LoVo (cell line): ENCODE measurements around the gene DDIAS.
"Not testable (repeated sequence)": the region's sequence is repeated elsewhere in the genome, so short reads cannot be mapped to it uniquely, and the experiment has no call there.

ENCODE experiments used
- DNase-seq: peaks from one replicate; pipeline ENCODE4 v3.0.0-alpha.2; 2016; ENCODE audit warnings: low spot score

Gene DDIAS

DNA sequence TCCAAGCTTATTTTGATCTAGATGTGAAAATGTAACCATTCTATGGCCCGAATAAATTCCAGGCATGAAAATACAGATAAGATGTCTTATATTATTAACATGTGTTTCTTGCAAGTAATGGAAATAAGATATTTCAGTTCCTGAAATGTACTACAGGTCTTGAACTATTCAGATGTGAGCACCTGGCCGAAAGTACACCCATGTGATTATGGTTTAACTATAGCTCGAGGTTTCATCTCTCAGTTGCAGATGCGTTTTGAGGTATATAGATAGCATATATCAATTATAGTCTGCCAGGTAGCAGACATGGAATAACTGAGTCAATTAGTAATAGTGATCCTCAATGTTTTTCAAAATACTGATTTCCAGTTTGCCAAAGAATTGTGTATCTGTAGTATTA is 68.3 kb downstream of the DDIAS start:
- DNase-seq = no peak

DNA sequence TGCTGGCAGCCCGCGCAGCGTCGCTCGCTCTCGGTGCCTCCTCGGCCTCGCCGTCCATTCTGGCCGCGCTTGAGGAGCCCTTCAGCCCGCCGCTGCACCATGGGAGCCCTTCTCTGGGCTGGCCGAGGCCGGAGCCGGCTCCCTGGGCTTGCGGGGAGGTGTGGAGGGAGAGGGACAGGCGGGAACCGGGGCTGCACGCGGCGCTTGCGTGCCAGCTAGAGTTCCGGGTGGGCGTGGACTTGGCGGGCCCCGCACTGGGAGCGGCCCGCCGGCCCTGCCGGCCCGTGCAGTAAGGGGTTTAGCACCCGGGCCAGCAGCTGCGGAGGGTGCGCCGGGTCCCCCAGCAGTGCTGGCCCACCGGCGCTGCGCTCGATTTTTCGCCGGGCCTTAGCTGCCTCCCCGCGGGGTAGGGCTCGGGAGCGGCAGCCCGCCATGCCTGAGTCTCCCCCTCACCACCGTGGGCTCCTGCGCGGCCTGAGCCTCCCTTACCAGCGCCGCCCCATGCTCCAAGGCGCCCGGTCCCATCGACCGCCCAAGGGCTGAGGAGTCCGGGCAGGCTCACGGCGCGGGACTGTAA is 69.1 kb downstream of the DDIAS start:
- not testable (repeated sequence) for DNase-seq

DNA sequence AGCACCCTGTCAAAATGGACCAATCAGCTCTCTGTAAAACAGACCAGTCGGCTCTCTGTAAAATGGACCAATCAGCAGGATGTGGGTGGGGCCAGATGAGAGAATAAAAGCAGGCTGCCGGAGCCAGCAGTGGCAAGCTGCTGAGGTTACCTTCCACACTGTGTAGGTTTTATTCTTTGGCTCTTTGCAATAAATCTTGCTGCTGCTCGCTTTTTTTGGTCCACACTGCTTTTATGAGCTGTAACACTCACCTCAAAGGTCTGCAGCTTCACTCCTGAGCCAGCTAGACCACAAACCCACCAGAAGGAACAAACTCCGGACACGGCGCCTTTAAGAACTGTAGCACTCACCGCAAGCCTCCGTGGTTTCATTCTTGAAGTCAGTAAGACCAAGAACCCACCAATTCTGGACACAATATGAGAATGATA is 70.0 kb downstream of the DDIAS start:
- DNase-seq = not testable (repeated sequence)

DNA sequence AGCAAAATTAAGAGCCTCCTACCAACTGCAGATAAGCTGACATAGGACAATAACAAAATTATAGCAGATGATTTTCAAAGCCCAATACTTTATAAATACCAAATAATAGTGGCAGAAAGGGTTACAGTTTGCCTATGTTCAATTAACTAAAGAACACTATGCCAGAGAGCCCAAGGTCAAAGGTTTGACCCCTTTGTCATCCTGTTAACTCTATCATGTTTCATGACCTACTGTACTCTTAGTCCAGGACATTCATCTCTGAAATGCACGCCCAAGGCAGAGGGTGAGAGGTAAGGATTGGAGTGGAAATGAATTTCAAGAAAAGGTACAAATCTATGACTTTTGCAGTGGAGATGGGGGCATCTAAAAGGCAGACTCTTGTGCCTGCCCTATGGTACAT is 70.6 kb downstream of the DDIAS start:
- no peak for DNase-seq

DNA sequence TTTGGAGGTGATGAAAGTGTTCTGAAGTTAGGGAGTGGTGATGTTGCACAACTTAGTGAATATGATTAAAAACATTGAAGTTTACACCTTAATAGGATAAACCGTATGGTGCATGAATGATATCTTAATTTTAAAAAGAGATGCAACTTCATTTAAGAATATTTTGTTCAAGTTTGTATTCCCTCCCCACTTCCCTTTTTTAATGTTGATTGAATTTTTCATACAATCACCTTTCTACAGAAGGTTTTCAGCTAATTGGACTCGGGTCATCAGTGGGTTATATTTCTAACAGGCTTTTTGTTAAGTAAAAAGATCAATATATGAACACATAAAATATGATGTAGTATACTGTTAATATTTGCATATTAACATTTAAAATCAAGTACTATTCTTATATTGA is 72.6 kb downstream of the DDIAS start:
- no peak for DNase-seq

DNA sequence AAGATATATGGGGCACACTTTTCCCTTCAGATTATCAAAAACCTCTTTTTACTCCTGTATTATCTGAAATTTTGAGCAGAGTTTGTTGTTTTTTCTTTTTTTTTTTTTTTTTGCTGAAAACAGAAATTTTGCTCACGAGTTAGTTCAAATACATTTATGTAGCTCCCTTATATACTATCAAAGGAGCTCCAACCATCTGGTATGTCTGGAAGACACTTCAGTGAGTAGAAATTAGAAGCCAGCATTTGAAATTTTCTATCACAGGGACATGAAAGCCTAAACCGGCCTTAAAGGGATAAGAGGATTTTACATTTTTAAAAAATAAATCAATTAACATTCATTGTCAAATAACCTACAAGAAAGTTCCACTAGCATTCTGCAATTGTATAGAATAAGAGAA is 73.3 kb downstream of the DDIAS start:
- DNase-seq = no peak

DNA sequence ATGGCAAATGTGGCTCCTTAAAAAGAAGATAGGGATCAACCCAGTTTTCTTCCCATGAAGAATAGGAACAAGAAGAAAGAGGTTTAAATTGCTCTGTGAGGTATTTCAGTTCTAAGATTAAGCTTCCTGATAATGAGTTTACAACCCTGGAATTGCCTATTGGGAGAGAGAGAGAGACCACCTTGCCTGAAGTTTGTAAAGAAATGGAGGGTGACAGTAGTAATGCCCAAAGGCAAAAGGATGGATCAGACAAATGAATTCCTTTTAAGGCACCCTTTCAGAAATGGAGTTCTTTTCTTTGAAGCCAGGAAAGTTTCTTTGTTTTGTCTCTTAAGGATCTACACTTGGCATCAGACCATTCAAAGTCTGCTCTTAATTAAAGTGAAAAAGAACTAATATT is 74.3 kb downstream of the DDIAS start:
- no peak for DNase-seq

DNA sequence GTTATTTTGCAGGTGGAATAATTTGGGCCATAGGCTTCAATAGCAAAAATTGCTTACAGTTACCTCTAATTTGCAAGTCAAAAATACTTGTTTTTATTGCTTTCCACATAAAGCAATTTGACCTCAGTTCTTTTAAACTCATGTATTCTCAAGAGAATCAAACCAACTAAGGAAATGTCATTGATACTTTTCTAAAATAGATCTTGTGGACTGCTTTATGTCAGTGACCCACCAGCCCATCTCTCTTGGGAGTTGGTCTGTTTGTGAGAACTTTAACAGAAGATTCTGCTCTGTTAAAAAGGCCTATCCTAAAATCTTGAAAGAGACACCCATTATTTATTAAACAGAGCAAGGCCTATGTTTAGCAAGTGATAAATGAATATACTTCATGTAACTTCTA is 75.2 kb downstream of the DDIAS start:
- DNase-seq = no peak

DNA sequence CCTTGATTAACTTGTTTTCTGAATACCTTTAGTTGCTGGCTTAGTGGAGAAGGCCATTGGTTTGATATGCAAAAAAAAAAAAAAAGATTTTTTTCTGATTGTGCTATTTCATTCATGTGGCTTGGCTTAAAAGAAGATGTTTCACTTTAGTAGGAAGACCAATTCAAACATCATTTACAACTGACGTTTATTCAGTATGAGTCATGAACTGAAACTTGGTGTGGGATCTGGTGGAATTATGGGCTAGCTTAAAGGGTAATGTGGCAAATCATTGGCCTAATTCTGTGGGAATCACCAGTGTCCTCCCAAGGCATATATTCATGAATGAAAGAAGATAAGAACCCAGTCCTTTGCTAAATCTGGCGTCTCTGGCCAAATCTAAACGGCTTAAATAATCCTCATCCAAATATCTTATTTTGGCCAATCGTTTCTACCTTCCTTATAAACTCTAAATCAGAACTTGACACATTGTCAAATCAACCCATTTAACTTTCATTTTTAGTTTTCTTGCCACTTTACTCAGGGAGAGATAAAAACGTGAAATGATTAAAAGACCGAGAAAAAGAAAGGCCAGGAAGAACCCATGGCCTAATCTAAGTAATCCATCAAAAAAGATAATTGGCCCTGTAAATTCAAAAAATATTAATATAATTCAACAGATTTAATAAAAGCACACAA is 77.0 kb downstream of the DDIAS start:
- peak; percentile 8 for DNase-seq

DNA sequence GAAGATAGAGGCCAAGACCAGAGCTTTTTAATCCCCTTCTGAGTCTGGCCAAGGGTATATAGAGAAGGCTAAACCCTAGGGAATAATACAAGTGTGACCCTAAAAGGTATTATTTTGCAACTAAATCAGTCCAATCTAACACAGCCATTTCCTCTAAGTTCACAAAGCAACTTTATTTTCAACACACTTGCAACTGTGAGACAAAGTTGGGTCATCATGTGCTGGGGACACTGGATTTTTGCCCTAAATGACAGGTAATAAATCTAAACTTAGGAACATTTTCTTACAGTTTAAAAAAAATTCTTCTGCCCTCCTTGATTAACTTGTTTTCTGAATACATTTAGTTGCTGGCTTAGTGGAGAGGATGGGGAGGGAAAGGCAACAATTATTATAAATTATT is 78.3 kb downstream of the DDIAS start:
- no peak for DNase-seq

DNA sequence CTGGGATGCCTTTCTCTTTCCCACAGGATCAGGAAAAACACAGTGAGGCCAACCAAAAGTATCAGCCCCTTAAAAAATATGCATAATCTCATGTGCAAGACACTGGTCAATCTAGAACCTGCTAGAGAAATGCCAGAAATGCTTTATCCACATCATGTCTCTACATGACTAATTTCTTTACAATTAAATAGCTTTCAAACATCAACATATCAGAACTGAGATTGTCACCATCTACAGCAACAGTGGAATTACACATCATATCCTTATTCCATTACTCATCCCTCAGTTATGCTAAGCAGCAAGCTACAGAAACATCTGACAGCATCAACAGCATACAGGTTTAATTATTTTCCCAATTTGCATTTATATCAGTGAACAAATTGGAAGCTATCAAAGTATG is 78.8 kb downstream of the DDIAS start:
- no peak for DNase-seq

DNA sequence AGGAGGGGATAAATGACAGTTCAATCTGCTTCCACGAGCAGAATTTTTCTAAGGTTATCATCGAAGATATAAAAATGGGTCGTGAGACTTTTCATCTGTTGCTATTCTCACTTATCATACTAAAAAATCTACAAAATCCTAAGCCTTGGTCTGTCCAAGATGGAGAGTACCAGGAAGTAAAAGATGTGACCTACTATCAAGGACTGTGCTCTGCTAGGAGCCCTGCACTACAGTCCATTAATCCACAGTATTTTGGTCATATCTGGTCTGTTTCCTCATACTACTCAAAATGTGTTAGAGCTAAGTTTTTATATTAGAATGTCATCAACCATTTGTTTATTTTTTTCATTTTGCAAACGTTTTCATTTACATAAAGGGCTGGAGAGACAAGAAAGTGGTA is 79.4 kb downstream of the DDIAS start:
- DNase-seq = no peak

DNA sequence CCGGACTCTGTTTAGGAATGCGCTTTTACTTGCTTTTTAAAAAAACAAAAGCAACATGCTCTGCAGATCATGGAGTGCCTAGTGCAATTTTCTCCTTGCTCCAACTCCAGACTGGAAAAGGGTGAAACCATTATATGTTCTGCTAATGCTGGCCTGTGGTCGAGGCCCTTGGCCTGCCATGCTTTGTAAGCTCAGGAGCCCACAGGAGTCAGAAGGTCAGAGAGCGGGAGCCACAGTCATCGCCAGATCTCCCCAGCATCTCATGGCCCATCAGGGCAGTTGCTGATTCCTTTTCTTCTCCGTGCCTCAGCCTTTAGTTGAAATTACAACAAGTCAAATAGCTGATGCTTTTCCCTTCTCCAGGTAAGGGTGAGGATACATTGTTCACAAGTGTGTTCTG is 80.3 kb downstream of the DDIAS start:
- no peak for DNase-seq
